Smooth muscle cell (in vitro differentiated cells): Measurements from ENCODE around the gene PCDHGA1. TPM values are rescaled to one million over a fixed set of nuclear protein-coding genes. Genes with fewer than 3 reads are reported as not detected.

Experiments
- DNase-seq: peaks from one replicate; lab custom pipeline; 2025; ENCODE audit not compliant: unreplicated experiment; lab: John Stamatoyannopoulos, UW
- H2AFZ ChIP-seq: fragments of 200-600 bp; sonication (generic); 2 replicates; pipeline ENCODE4 v1.6.0; 2016; ENCODE audit warnings: antibody characterized with exemption, low read depth, mild to moderate bottlenecking
- H3F3A ChIP-seq: fragments of 200-600 bp; sonication (generic); 2 replicates; pipeline ENCODE4 v1.6.0; 2017; ENCODE audit warnings: antibody characterized with exemption, low read depth
- H3K27ac ChIP-seq: fragments of 200-600 bp; sonication (generic); 2 replicates; pipeline ENCODE4 v1.5.1; 2016; ENCODE audit warnings: low read depth, mild to moderate bottlenecking
- H3K27me3 ChIP-seq: fragments of 200-600 bp; sonication (generic); 2 replicates; pipeline ENCODE4 v1.6.1; 2016; ENCODE audit warnings: low read depth, mild to moderate bottlenecking
- H3K36me3 ChIP-seq: fragments of 200-600 bp; sonication (generic); 2 replicates; pipeline ENCODE4 v1.5.1; 2016; ENCODE audit warnings: low read depth
- H3K4me1 ChIP-seq: fragments of 200-600 bp; sonication (generic); 2 replicates; pipeline ENCODE4 v1.5.1; 2016; ENCODE audit warnings: low read depth
- H3K4me2 ChIP-seq: fragments of 200-600 bp; sonication (generic); 2 replicates; pipeline ENCODE4 v1.6.0; 2016; ENCODE audit warnings: mild to moderate bottlenecking
- H3K4me3 ChIP-seq: fragments of 200-600 bp; sonication (generic); 2 replicates; pipeline ENCODE4 v1.5.1; 2016; ENCODE audit warnings: mild to moderate bottlenecking
- H3K79me2 ChIP-seq: fragments of 200-600 bp; sonication (generic); 2 replicates; pipeline ENCODE4 v1.6.0; 2016; ENCODE audit warnings: low read depth, mild to moderate bottlenecking
- H3K9ac ChIP-seq: fragments of 200-600 bp; sonication (generic); 2 replicates; pipeline ENCODE4 v1.6.0; 2016; ENCODE audit warnings: low read depth
- H3K9me3 ChIP-seq: fragments of 200-600 bp; sonication (generic); replicated peaks from 2 replicates; pipeline ENCODE4 v1.5.1; 2016; ENCODE audit warnings: low read depth
- H4K20me1 ChIP-seq: fragments of 200-600 bp; sonication (generic); 2 replicates; pipeline ENCODE4 v1.6.0; 2016; ENCODE audit warnings: low read depth
- WGBS: methylation state at CpG from one replicate; pipeline ENCODE4 v1.1.7; 2016; ENCODE audit warnings: low lambda C conversion rate; 5-methylcytosine and 5-hydroxymethylcytosine counted together
- polyA plus RNA-seq: library from polyadenylated mRNA; unstranded; fragments of >200 nt; fragmentation: Nextera tagmentation; extraction: Ambion mirVana; gene quantifications from 2 replicates; pipeline ENCODE4 v1.2.1, GENCODE V29; 2016
- total RNA-seq: library from RNA; depleted of rRNA; stranded (reverse); fragments of >200 nt; gene quantifications from 2 replicates; pipeline ENCODE4 v1.2.3, GENCODE V29; 2014
- TF ChIP-seq, protein P1 (sequence below): fragments of 200-600 bp; sonication (generic); IDR thresholded peaks from 2 replicates; pipeline ENCODE4 v1.5.1; 2017; ENCODE audit warnings: borderline replicate concordance, mild to moderate bottlenecking, antibody characterized with exemption; ENCODE audit not compliant: insufficient read depth, poor library complexity, severe bottlenecking

PCDHGA1 gene
- total and polyA plus RNA-seq, 2 experiments from 2014 or later: 0.05 to 0.63 TPM

DNA sequence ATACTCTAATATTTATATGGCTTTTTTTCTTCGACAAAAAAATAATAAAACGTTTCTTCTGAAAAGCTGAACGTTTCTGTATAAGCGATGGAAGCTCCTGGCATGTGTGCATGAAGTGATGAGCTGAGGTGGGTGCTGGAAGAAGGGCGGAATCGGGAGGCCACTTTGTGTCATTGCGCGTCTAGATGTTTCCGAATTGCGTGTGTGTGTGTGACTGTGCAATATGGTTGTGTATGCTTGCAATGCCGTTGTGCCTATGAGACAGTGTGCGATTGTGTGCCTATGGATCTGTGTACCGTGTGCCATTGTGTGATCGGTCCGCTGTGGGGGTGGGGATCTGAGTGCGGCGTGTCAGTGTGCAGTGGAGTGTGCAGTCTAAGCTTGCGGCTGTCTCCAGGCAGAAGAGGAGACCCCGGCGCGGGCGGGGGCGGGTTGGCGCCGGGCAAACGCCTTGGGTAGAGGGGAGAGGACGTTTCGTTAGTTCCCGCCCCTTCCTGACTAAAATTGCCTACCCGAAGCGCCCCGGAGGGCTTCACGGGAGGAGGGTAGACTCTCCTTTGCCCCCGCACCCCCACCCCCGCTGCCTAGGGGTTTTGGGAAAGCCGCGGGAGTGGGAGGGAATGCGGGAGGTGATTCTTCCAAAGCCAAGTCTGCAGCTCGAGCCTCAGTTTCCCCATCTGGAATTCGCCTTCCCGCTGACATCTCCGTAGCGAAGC is 182.8 kb downstream of the PCDHGA1 start:
- H3F3A ChIP-seq: peaks cover 60% of the 10 kb centered on the region
- peak overlapping the region; percentile 86 for H3K4me2 ChIP-seq
- no peaks in the 10 kb centered on the region for H3K9me3 ChIP-seq
- under 1% methylated on average over 32 of the region's 43 CpGs for WGBS
- peak overlapping the region; percentile 97 for H3K9ac ChIP-seq
- H3K27me3 ChIP-seq: no peaks in the 10 kb centered on the region
- TF ChIP-seq, protein P1, sequence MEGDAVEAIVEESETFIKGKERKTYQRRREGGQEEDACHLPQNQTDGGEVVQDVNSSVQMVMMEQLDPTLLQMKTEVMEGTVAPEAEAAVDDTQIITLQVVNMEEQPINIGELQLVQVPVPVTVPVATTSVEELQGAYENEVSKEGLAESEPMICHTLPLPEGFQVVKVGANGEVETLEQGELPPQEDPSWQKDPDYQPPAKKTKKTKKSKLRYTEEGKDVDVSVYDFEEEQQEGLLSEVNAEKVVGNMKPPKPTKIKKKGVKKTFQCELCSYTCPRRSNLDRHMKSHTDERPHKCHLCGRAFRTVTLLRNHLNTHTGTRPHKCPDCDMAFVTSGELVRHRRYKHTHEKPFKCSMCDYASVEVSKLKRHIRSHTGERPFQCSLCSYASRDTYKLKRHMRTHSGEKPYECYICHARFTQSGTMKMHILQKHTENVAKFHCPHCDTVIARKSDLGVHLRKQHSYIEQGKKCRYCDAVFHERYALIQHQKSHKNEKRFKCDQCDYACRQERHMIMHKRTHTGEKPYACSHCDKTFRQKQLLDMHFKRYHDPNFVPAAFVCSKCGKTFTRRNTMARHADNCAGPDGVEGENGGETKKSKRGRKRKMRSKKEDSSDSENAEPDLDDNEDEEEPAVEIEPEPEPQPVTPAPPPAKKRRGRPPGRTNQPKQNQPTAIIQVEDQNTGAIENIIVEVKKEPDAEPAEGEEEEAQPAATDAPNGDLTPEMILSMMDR: no peak
- H3K36me3 ChIP-seq: no peaks in the 10 kb centered on the region
- H4K20me1 ChIP-seq: no peaks in the 10 kb centered on the region
- peak overlapping the region; percentile 55 for H3K4me3 ChIP-seq
- H3K4me1 ChIP-seq: peaks cover 47% of the 10 kb centered on the region
- H3K79me2 ChIP-seq: no peaks in the 10 kb centered on the region
- no peak overlapping the region for H2AFZ ChIP-seq
- peak overlapping the region; percentile 100 for H3K27ac ChIP-seq
- no peak for DNase-seq

DNA sequence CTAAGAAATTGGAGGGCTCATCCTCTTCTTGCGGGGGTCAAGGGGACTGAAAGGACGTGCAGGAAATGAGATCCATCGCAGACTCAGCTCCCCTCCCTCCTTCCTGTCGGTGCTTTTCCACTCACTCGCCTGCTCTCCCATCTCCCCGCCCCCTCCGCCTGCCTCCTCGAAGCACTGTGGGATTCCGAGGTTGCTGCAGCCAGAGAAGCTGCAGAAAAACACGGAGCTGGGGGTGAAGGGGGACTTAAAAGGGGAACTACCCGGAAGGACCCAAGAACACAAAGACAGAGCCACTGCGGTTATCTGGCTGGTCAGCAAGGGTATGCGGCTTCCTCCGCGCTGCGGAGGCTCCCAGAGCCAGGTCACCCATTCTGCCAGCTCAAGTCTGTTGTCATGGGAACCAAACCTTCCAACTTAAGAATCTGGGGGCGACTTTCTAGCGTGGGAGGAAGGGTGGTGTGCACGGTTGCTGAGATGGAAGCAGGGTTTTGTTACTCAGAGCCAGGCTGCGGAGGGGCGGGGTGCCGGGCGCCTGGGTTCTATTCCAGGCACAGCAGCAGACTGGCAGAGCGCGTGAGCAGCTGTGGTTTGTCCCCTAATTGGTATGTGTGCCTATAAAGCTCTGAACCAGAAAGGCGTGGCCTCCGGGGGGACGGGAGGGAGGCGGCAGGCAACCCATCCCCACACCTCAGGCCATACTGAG is 183.5 kb downstream of the PCDHGA1 start:
- H3K9me3 ChIP-seq: no peaks in the 10 kb centered on the region

DNA sequence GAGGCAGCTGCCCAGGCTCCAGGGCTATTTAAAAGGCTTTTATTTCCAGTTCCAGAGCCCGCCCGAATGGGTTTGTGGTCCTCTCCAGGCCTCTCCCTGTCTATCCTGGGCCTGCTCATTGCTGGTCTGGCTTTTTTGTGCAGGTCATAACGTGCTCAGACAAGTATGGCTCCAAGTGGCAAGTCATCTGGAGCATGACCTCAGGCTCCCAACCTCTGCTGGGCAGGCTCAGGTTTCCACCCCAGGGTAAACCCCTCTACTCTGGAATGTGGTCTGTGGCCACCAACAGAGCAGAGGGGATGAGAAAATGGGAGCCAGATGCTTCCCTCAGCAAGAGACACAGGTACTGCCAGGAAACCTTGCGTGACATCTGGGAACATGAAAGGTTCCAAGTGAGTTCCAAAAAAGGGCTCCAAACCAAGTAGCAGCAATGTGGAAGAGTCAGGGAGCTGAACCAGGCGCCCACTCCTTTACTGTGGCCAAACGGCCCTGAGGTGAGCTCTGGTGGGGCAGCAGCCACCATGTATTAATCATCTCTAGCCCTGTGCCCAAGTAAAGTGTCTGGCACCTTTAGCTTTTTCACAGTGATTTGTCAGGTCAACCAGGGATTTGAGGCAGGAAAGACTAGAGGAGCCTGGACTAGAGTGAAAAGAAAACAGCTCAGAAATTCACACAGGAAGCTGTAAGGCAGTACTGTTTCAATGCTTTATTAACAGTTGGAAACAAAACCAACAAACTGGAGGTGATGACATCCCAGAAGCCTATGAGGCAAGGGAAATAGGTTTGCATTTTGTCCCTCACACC is 184.2 kb downstream of the PCDHGA1 start:
- Histone ChIP-seq H3K9me3 (no peaks in the 10 kb centered on the region), H2AFZ (no peak overlapping the region), H3F3A (peaks cover 64% of the 10 kb centered on the region), H3K9ac (peak overlapping the region; percentile 97), H3K4me2 (peak overlapping the region; percentile 86), H3K27me3 (no peaks in the 10 kb centered on the region), H4K20me1 (no peaks in the 10 kb centered on the region), H3K79me2 (no peaks in the 10 kb centered on the region), H3K4me1 (peaks cover 37% of the 10 kb centered on the region), H3K36me3 (no peaks in the 10 kb centered on the region), H3K4me3 (peak overlapping the region; percentile 55), H3K27ac (peak overlapping the region; percentile 100)
- WGBS: 17% methylated on average over 6 of the region's 6 CpGs
- DNase-seq: no peak
- TF ChIP-seq, protein P1: no peak

More for the DNA sequence above, 183.5 kb downstream of the PCDHGA1 start:
- Histone ChIP-seq H3K4me3 (peak overlapping the region; percentile 55), H3F3A (peaks cover 58% of the 10 kb centered on the region), H2AFZ (no peak overlapping the region), H3K27me3 (no peaks in the 10 kb centered on the region), H3K9ac (peak overlapping the region; percentile 97), H4K20me1 (no peaks in the 10 kb centered on the region), H3K79me2 (no peaks in the 10 kb centered on the region), H3K4me1 (peaks cover 43% of the 10 kb centered on the region), H3K27ac (peak overlapping the region; percentile 100), H3K4me2 (peak overlapping the region; percentile 86), H3K36me3 (no peaks in the 10 kb centered on the region)
- peak; percentile 91 for DNase-seq
- 2% methylated on average over 29 of the region's 29 CpGs for WGBS
- TF ChIP-seq, protein P1: no peak
